Hematopoietic multipotent progenitor cell treated with erythropoietin and hydrocortisone succinate and interleukin-3 and kit ligand, for 17 days (in vitro differentiated cells): ENCODE data around the gene MYL6B.
"Not testable (repeated sequence)": the region's sequence is repeated elsewhere in the genome, so short reads cannot be mapped to it uniquely, and the experiment has no call there.

Experiments
- DNase-seq: peaks from one replicate; pipeline ENCODE4 v3.0.0-alpha.2; 2015; ENCODE audit warnings: low spot score

The MYL6B gene

GRCh38 chr12:56153678-56154065, 1.3 kb downstream of the MYL6B start:
- DNase-seq: no peak

DNA sequence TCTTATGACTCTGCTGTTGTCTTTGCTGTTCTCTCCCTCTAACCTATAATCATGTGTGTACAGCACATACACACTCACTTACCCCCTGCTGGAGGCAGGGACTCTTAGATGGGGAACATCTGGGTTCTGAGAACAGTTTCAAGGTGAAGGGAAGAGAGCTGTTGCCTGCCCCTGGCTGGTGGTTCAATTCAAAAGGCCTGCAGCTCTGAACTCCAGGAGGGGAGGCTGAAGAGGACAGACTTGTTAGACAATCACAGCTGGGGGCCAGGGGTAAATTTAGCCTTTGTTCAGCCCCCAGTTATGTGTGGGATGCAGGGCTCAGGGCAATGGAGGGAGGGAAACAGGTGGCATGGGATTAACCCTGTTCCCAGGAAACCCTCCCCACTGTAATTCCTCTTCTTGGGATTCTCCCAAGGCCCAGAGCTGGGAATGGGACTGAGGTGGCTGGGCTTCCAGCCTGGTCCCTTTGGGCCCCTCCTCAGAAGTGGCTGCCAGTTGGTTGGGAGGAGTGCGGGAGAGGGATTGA, 1.9 kb downstream of the MYL6B start:
- DNase-seq: no peak

GRCh38 chr12:56154818-56155217, 2.4 kb downstream of the MYL6B start:
- no peak for DNase-seq

DNA sequence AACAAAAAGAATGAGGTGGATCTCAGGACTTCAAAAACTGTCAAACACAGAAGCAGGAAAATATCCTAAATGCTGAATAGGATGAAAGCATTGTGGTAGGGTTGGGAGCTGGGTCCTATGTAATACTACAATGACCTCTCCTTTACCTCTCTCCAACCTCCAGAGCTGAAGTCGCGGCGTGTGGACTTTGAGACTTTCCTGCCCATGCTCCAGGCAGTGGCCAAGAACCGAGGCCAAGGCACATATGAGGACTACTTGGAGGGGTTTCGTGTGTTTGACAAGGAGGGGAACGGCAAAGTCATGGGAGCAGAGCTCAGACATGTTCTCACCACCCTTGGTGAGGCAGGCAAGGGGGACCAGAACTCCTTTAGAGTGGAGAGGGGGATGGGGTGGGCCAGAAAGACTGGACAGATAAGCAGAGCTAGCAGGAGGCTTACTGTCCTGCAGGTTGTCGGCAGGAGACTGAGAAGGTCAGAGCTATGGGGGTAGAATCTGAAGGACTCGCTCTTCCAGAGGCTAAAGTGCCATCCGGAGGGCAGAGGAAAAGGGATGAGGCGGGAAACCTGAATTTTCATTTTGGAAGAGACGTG, 3.0 kb downstream of the MYL6B start:
- no peak for DNase-seq

GRCh38 chr12:56156464-56157200, 4.2 kb downstream of the MYL6B start:
- not testable (repeated sequence) for DNase-seq

GRCh38 chr12:56157201-56158028, 5.0 kb downstream of the MYL6B start:
- DNase-seq: no peak

GRCh38 chr12:56158029-56158925, 5.9 kb downstream of the MYL6B start, which contains the start of gene MYL6:
TSS of gene MYL6 (plus strand) at chr12:56158359. CDS start at chr12:56158402, 43 bp downstream.
- peak; percentile 97 for DNase-seq

- peak; percentile 70 for DNase-seq
Measured at GRCh38 chr12:56158926-56159461, 6.6 kb downstream of the MYL6B start.

DNA sequence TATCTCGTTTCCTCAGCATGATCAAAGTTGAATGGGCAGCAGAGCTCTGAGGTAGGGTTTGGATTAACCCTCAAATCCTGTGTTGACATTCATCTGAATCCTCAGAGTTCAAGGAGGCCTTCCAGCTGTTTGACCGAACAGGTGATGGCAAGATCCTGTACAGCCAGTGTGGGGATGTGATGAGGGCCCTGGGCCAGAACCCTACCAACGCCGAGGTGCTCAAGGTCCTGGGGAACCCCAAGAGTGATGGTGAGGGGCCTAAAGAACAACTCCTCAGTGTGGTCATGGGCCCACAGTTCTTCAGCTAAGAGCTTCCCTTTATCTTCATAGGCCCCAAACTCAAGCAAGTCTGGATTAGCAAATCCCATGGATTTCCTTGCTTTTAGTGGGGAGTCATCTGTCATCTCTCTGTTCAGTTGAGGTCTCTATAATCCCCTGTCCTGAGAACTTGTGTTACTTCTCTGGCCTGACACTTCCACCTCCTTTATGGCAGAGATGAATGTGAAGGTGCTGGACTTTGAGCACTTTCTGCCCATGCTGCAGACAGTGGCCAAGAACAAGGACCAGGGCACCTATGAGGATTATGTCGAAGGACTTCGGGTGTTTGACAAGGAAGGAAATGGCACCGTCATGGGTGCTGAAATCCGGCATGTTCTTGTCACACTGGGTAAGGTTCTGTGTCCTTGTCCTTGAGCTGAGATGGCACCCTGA, 7.2 kb downstream of the MYL6B start:
- DNase-seq: no peak

DNA sequence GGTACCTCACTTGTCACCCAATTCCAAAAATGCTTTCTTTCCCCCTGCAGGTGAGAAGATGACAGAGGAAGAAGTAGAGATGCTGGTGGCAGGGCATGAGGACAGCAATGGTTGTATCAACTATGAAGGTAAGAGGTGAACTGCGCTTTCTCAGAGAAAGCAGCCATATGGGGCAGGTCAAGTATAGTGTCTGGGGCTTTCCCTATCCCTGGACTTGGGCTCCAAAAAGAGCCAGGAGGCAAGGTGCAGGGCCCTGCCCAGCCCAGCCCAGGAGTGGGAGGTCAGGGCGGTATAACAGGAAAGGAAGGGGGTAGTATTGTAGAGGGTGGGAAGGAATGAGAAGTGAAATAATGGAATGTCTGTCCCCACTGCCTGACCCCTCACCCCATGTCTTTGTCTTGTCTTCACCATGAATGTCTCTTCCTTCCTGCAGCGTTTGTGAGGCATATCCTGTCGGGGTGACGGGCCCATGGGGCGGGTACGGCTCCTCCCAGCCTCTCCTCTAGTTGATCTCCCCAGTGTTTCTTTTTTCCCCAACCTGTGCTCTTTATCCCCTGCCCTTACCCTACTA, 7.9 kb downstream of the MYL6B start:
- no peak for DNase-seq

GRCh38 chr12:56160894-56161689, 8.7 kb downstream of the MYL6B start:
- DNase-seq: no peak

- DNase-seq: no peak
Measured at GRCh38 chr12:56161690-56162351, 9.4 kb downstream of the MYL6B start.

- no peak for DNase-seq
Measured at GRCh38 chr12:56162468-56163290, 10.3 kb downstream of the MYL6B start.

GRCh38 chr12:56163533-56164344, 11.4 kb downstream of the MYL6B start:
- DNase-seq: no peak

- no peak for DNase-seq
Measured at GRCh38 chr12:56164345-56164729, 11.9 kb downstream of the MYL6B start.

DNA sequence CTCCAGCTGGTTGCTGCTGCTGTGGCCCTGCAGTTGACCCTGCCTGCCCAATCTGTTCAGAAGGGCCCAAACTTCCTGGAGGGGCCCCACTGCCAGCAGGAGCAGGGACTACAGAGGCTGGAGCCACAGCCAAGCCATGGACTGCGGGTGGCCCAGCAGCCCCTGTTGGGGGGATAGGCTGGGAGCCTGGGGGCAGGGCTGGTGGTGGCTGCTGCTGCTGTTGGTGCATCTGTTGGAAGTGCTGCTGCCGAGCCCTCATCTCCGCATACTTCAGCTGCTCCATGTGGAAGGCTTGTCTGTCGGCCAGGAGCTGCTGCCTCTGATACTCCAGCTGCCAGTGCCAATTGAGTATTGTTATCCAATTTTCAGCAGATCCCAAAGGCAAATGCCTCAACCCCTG, 13.0 kb downstream of the MYL6B start:
- no peak for DNase-seq

GRCh38 chr12:56169229-56169759, 16.9 kb downstream of the MYL6B start:
- DNase-seq: no peak
